Aorta (tissue), 5 donors: ENCODE measurements around the gene ZER1. TPM values are rescaled to one million over a fixed set of nuclear protein-coding genes. Genes with fewer than 3 reads are reported as not detected.

ENCODE experiments used
- ATAC-seq: fragments of 200-7000 bp; cut with Tn5 transposase; one replicate; pipeline ENCODE4 v1.9.1; 2022; ENCODE audit warnings: moderate library complexity; ENCODE audit not compliant: low FRiP score
- DNase-seq, 2 donors: peaks; one replicate each; pipeline ENCODE4 v3.0.0-alpha.2; 2020
- H3K27ac ChIP-seq, 2 donors: one replicate each; pipeline ENCODE4 v1.5.1; 2013; ENCODE audit warnings: low read length in 2 of 2, mild to moderate bottlenecking in 2 of 2, moderate library complexity in 2 of 2, control low read depth in 1 of 2, inconsistent platforms in 1 of 2, low read depth in 1 of 2
- H3K27me3 ChIP-seq, 2 donors: one replicate each; pipeline ENCODE4 v1.6.1; 2013; ENCODE audit warnings: control low read depth in 1 of 2, low read length in 1 of 2, mild to moderate bottlenecking in 1 of 2, moderate library complexity in 1 of 2; ENCODE audit not compliant: insufficient read depth in 2 of 2, control insufficient read depth in 1 of 2
- H3K36me3 ChIP-seq, 2 donors: one replicate each; pipeline ENCODE4 v1.6.1; 2013; ENCODE audit warnings: control low read depth in 1 of 2, low read length in 1 of 2, mild to moderate bottlenecking in 1 of 2; ENCODE audit not compliant: insufficient read depth in 2 of 2, control insufficient read depth in 1 of 2
- H3K4me1 ChIP-seq, 2 donors: one replicate each; pipeline ENCODE4 v1.6.1; 2013; ENCODE audit warnings: low read length in 2 of 2, control low read depth in 1 of 2, mild to moderate bottlenecking in 1 of 2, moderate library complexity in 1 of 2; ENCODE audit not compliant: insufficient read depth in 2 of 2, control insufficient read depth in 1 of 2
- H3K4me3 ChIP-seq, 2 donors: one replicate each; pipeline ENCODE4 v1.5.1; 2013; ENCODE audit warnings: low read length in 2 of 2, control low read depth in 1 of 2, mild to moderate bottlenecking in 1 of 2
- H3K9me3 ChIP-seq: one replicate; pipeline ENCODE4 v1.6.1; 2013; ENCODE audit warnings: mild to moderate bottlenecking, low read length; ENCODE audit not compliant: control insufficient read depth
- WGBS, 2 donors: extraction: QIAGEN DNeasy Blood & Tissue Kit; methylation state at CpG; one replicate each; pipeline ENCODE4 v1.1.7; 2013; 5-methylcytosine and 5-hydroxymethylcytosine counted together
- intact Hi-C, 2 donors: fragments of 100-400 bp; cut with DNase I; formaldehyde crosslinking; loops; one replicate each; pipeline versions ENCODE4 v1.14.2 to v1.15.0; 2022
- polyA plus RNA-seq, 2 donors: library from polyadenylated mRNA; stranded (reverse); fragments of 200-250 nt; gene quantifications; one replicate each; pipeline ENCODE4 v1.2.3, GENCODE V29; 2013
- total RNA-seq, 2 donors: library from RNA; stranded (reverse); fragmentation: NEBNext Ultra II Directional; extraction: Animal tissue kit (Norgen Biotek cat#: 25700); gene quantifications; one replicate each; pipeline ENCODE4 v1.2.1, GENCODE V29; 2021
- donor health status: healthy with polysubstance abuse.
- donor health status: Bipolar disorder and iron deficiency.
- donor health status: DM: no; HTN: no; CAD: no.
- donor health status: DM: no; HTN: no; CAD: no.
- donor health status: DM: yes; HTN: yes; CAD: no.

ZER1 gene
- total and polyA plus RNA-seq, 4 donors, result 14.5 to 42.9 (median 34.6) TPM

DNA sequence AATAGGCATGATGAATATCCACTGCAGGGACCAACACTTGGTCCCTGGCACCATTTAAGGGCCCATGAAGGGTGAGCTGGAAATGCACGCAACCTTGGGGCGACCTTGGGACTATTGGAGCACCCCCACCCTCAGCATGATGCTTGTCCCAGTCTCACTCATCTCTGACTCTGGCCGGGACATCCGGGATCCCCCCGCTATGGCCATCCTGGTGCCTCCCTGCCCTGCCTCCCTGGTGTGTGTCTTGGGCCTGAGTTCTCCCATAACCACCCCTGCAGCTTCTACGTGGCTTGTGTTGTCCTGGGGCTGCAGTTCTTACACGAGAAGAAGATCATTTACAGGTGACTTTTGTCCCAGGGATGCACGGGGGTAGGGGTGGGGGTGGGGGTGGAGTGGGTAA, 53.7 kb downstream of the ZER1 start:
- DNase-seq (peak; percentile 13 to 47), ATAC-seq (no peak)
- Histone ChIP-seq H3K27ac (no peak overlapping the region), H3K27me3 (no peaks in the 10 kb centered on the region), H3K9me3 (no peaks in the 10 kb centered on the region), H3K36me3 (no peaks in the 10 kb centered on the region), H3K4me1 (no peaks in the 10 kb centered on the region), H3K4me3 (no peak overlapping the region)
- WGBS, 2 donors, result 89 to 93% methylated on average over 8 of the region's 8 CpGs
- intact Hi-C loops, result no loop called here

DNA sequence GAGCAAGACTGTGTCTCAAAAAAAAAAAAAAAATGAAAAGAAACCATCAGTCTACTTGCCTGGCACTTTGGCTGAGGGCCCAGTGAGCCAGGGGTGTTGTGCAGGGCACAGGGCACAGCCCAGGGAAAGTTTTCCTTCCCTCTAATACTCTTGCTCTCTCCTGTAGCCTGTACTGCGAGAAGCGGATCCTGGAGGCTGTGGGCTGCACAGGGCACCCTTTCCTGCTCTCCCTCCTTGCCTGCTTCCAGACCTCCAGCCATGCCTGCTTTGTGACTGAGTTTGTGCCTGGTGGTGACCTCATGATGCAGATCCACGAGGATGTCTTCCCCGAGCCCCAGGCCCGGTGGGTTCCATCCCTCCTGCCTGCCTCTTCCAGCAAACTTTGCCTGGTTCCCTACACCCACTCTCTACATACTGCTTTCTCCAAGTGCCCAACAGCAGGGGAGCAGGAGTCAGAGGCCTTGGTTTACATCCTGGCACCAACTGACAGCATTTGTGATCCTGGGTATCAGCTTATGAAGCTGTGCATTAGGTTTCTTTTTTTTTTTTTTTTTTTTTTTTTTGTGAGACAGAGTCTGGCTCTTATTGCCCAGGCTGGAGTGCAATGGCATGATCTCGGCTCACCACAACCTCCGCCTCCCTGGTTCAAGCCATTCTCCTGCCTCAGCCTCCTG, 55.0 kb downstream of the ZER1 start:
- Histone ChIP-seq H3K4me1 (no peaks in the 10 kb centered on the region), H3K4me3 (no peak overlapping the region), H3K27me3 (no peaks in the 10 kb centered on the region), H3K27ac (no peak overlapping the region), H3K36me3 (no peaks in the 10 kb centered on the region), H3K9me3 (no peaks in the 10 kb centered on the region)
- 84 to 85% methylated on average over 7 of the region's 7 CpGs for WGBS, 2 donors
- DNase-seq (peak; percentile 33 to 61), ATAC-seq (no peak)
- intact Hi-C loops, result no loop called here

DNA sequence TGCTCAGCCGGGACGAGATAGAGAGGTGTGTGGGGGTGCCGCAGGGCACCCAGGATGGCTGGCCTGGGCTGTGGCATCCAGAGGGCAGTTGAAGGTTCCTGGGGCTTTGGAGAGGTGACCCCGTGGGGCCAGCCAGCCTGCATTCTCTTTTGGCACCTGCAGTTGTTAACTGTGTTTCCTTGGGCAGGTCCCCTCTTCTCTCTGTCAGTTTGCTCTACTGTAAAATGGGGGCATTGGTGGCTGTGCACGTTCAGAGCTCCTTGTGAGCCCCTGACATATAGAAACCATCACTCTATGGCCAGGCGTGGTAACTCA, 56.3 kb downstream of the ZER1 start:
- Histone ChIP-seq H3K27me3 (no peaks in the 10 kb centered on the region), H3K36me3 (no peaks in the 10 kb centered on the region), H3K4me3 (no peak overlapping the region), H3K9me3 (no peaks in the 10 kb centered on the region), H3K4me1 (no peaks in the 10 kb centered on the region), H3K27ac (no peak overlapping the region)
- no peak for ATAC-seq
- WGBS, 2 donors, result 90 to 94% methylated on average over 6 of the region's 6 CpGs
- intact Hi-C loops, result no loop called here
- DNase-seq, result peak in 1 of 2 donors; percentile 23

DNA sequence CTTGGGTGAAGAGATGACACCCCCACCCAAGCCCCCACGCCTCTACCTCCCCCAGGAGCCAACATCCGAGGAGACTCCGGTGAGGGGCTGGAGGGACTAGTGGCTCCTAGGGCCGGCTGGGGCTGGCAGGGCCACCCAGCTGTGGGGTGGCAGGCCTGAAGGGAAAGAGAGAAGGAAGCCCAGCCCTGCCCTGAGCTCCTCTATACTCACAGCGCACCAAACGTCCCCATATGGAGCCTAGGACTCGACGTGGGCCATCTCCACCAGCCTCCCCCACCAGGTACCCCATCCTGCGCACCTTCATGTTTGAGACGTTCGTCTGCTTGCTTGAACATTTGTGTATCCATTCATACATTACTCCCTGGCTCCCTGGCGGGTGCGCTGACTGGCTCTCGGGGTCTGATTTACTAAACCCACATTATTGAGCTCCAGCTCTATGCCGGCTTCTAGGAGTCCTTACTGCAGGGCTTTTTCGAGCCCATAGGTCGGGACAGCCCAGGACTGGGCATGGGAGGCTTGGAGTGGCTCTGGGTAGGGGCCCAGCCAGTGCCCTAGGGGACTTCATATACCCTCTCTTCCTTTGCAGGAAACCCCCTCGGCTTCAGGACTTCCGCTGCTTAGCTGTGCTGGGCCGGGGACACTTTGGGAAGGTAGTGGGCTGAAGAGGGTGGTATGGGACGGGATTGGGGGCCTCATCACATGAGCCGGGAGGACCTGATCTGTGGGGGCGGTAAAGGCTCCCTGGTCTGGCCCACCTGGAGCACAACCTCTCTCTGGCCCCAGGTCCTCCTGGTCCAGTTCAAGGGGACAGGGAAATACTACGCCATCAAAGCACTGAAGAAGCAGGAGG, 56.9 kb downstream of the ZER1 start:
- ATAC-seq (no peak), DNase-seq (peak; percentile 21 to 45)
- Histone ChIP-seq H3K4me3 (no peak overlapping the region), H3K27ac (no peak overlapping the region), H3K36me3 (no peaks in the 10 kb centered on the region), H3K4me1 (no peaks in the 10 kb centered on the region), H3K27me3 (no peaks in the 10 kb centered on the region), H3K9me3 (no peaks in the 10 kb centered on the region)
- WGBS, 2 donors, result 88 to 90% methylated on average over 24 of the region's 24 CpGs
- intact Hi-C loops, result no loop called here

DNA sequence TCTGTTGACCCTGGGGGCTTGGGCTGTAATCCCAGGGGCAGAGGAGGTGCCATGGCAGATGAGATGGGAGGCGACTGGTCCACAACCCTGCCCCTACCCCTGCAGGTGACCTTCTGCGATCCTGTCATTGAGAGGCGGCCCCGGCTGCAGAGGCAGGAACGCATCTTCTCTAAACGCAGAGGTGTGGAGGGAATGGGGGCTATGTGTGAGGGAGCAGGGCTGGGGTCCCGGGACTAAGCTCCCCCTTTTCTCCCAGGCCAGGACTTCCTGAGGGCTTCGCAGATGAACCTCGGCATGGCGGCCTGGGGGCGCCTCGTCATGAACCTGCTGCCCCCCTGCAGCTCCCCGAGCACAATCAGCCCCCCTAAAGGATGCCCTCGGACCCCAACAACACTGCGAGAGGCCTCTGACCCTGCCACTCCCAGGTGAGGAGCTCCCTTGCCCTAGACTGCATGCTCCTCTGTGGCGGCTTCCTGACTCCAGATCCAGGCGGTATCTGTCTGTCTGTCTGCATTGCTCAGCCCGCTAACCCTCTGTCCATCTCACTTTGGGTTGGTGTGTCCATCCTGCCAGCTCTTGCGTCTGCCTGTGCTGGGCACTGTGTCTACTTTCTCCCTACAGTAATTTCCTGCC, 57.7 kb downstream of the ZER1 start:
- Histone ChIP-seq H3K4me1 (no peaks in the 10 kb centered on the region), H3K27ac (no peak overlapping the region), H3K4me3 (no peak overlapping the region), H3K27me3 (no peaks in the 10 kb centered on the region), H3K36me3 (no peaks in the 10 kb centered on the region), H3K9me3 (no peaks in the 10 kb centered on the region)
- DNase-seq (peak; percentile 35 to 60), ATAC-seq (no peak)
- intact Hi-C loops, result no loop called here
- 94% methylated on average over 19 of the region's 19 CpGs for WGBS, 2 donors

DNA sequence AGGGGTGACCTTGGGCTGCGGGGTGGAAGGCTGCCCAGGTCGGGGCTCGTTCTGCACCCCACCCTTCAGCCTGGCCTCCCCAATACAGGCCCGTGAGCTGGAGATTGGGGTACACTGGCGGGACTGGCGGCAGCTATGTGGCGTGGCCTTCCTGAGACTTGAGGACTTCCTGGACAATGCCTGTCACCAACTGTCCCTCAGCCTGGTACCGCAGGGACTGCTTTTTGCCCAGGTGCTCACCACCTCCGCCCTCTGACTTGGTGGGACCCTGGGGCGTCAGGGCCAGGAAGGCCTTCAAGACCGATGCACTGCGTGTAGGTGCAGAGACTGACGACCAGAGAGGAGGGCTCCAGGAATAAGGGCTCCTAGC, 58.3 kb downstream of the ZER1 start:
- WGBS, 2 donors, result 95 to 97% methylated on average over 13 of the region's 13 CpGs
- Histone ChIP-seq H3K4me1 (no peaks in the 10 kb centered on the region), H3K36me3 (no peaks in the 10 kb centered on the region), H3K9me3 (no peaks in the 10 kb centered on the region), H3K27me3 (no peaks in the 10 kb centered on the region), H3K4me3 (no peak overlapping the region), H3K27ac (no peak overlapping the region)
- ATAC-seq, result no peak
- intact Hi-C loops, result no loop called here
- DNase-seq, result peak; percentile 35 to 54

DNA sequence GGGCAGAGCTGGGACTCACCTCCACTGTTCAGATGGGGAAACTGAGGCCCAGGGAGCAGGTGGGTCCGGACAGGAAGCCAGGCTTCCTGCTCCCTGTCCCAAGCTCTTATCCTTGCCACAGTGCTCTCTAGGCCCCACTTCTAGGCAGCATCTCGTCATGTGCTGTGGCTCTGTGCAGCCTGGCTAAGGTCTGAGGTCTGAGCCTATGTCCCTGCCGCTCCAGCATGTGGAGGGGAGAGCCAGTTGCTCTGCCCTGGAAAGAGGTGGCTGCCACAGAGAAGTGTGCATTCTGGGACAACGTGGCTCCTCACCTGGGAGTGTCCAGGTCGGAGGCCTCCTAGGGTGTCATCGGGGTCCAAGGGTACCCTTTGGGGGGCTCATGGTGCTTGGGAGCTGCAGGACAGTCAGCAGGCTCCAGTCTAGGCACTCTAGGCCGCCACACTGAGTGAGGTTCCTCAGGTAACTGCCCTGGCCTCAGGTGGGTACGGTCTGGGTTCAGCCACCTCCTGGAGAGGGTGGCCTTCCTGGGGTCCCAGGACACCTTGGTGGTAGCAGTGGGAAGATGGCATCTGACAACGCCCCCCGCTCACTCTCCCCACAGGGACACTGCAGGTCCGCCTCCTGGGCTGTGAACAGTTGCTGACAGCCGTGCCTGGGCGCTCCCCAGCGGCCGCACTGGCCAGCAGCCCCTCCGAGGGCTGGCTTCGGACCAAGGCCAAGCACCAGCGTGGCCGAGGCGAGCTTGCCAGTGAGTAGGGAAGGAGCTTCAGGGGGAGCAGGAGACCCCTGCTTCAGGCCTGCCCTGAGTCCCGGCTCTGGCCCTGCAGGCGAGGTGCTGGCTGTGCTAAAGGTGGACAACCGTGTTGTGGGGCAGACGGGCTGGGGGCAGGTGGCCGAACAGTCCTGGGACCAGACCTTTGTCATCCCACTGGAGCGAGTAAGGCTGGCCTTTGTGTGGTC, 59.0 kb downstream of the ZER1 start:
- Histone ChIP-seq H3K9me3 (no peaks in the 10 kb centered on the region), H3K4me3 (no peak overlapping the region), H3K27me3 (no peaks in the 10 kb centered on the region), H3K4me1 (no peaks in the 10 kb centered on the region), H3K27ac (no peak overlapping the region), H3K36me3 (no peaks in the 10 kb centered on the region)
- ATAC-seq (peak; percentile 22), DNase-seq (peak; percentile 25 to 67)
- WGBS, 2 donors, result 94% methylated on average over 26 of the region's 26 CpGs
- intact Hi-C loops, result no loop called here

DNA sequence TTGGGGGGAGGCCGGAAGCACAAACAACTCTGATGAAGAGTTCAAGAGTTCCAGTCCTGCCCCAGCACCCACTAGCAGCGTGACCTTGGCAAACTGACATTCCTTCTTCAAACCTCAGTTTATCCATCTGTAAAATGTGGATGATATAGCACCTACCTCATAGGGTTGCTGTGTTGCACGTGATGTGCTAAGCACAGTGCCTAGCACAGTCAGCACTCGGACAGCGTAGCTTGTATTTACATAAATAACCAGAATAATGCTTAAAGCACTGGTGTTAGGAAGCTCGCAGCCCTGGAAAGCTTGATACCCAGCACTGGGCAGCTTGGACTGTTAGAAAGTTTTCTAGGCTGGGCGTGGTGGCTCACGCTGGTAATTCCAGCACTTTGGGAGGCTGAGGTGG, 64.3 kb downstream of the ZER1 start:
- WGBS, 2 donors, result 92 to 96% methylated on average over 8 of the region's 8 CpGs
- no peaks in the 10 kb centered on the region for H3K27me3 ChIP-seq

More for the DNA sequence above, 64.3 kb downstream of the ZER1 start:
- peak in 1 of 2 donors; percentile 20 for DNase-seq
- H3K36me3 ChIP-seq, result no peaks in the 10 kb centered on the region
- no peak for ATAC-seq
- intact Hi-C loops, result no loop called here
- no peak overlapping the region for H3K4me3 ChIP-seq
- H3K4me1 ChIP-seq, result no peaks in the 10 kb centered on the region
- H3K9me3 ChIP-seq, result no peaks in the 10 kb centered on the region
- H3K27ac ChIP-seq, result no peak overlapping the region
